NB4 (cell line): ENCODE measurements around the gene ZDHHC1.
"Not testable (repeated sequence)": the region's sequence is repeated elsewhere in the genome, so short reads cannot be mapped to it uniquely, and the experiment has no call there.

Source experiments
- DNase-seq: peaks from one replicate; pipeline ENCODE4 v3.0.0; 2010; ENCODE audit warnings: low read depth
- H3K4me3 ChIP-seq: one replicate; pipeline ENCODE4 v1.5.1; 2011; ENCODE audit warnings: mild to moderate bottlenecking, low read depth, low read length, moderate library complexity
- MYC ChIP-seq: IDR thresholded peaks from 2 replicates; pipeline ENCODE4 v1.6.1; 2011; ENCODE audit warnings: low read depth, low read length
- POLR2A ChIP-seq: IDR thresholded peaks from 2 replicates; pipeline ENCODE4 v1.6.1; 2011; ENCODE audit warnings: mild to moderate bottlenecking; ENCODE audit not compliant: insufficient read length; ENCODE audit errors: extremely low read depth
- TF ChIP-seq, protein P1 (sequence below): IDR thresholded peaks from 2 replicates; pipeline ENCODE4 v1.6.1; 2011; ENCODE audit warnings: low read depth, low read length
- TF ChIP-seq, protein P2 (sequence below): IDR thresholded peaks from one replicate; pipeline ENCODE4 v1.5.1; 2012; ENCODE audit warnings: low read depth, low read length

Gene ZDHHC1

DNA sequence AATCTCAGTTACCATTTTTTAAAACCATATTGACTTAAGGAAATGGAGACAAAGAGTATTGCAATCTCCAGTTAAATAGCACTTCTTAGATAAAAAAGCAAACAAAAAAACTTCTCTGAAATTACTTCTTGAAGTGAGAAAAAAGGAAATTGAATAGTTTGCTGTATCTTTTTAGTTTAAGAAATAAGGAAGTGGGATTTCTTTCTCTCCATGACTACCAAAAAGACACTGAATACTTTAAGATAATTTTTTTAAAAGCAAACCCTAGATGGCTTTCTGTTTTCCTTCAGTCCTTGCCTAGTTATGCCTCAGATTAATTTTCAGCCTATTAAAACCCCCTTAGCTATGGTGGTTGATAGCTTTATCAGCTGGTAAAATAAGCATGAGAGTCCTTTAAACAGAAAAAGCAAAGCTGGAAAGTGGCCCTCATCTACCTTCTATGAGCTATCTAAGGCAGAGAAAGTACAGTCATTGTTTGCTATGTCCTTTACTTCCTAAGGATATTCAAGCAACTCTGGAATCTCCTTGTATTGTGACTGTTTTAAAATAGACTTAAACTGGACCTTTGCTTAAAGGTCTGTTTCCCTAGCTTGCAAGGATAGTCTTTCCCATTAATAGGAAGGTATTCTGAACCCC, 51.6 kb downstream of the ZDHHC1 start:
- DNase-seq = no peak
- TF ChIP-seq, protein P1, sequence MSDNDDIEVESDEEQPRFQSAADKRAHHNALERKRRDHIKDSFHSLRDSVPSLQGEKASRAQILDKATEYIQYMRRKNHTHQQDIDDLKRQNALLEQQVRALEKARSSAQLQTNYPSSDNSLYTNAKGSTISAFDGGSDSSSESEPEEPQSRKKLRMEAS = no peak
- TF ChIP-seq MYC = no peak
- TF ChIP-seq, protein P2, sequence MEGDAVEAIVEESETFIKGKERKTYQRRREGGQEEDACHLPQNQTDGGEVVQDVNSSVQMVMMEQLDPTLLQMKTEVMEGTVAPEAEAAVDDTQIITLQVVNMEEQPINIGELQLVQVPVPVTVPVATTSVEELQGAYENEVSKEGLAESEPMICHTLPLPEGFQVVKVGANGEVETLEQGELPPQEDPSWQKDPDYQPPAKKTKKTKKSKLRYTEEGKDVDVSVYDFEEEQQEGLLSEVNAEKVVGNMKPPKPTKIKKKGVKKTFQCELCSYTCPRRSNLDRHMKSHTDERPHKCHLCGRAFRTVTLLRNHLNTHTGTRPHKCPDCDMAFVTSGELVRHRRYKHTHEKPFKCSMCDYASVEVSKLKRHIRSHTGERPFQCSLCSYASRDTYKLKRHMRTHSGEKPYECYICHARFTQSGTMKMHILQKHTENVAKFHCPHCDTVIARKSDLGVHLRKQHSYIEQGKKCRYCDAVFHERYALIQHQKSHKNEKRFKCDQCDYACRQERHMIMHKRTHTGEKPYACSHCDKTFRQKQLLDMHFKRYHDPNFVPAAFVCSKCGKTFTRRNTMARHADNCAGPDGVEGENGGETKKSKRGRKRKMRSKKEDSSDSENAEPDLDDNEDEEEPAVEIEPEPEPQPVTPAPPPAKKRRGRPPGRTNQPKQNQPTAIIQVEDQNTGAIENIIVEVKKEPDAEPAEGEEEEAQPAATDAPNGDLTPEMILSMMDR = no peak
- no peak for TF ChIP-seq POLR2A
- H3K4me3 ChIP-seq = no peak overlapping the region

DNA sequence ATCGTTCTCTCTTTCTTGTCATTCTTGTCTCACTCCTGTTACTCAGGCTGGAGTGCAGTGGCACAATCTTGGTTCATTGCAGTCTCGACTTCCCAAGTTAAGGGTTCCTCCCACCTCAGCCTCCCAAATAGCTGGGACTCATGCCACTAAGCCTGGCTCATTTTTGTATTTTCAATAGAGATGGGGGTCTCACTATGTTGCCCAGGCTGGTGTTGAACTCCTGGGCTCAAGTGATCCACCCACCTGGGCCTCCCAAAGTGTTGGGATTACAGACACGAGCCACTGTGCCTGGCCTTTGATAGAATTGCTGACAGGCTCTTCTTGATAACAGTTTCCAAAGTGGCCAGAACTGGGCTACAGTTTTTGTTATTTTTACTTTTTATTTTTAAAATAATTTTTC, 55.2 kb downstream of the ZDHHC1 start:
- TF ChIP-seq, protein P1 = no peak
- TF ChIP-seq MYC (no peak), POLR2A (no peak)
- TF ChIP-seq, protein P2 = no peak
- no peak for DNase-seq

DNA sequence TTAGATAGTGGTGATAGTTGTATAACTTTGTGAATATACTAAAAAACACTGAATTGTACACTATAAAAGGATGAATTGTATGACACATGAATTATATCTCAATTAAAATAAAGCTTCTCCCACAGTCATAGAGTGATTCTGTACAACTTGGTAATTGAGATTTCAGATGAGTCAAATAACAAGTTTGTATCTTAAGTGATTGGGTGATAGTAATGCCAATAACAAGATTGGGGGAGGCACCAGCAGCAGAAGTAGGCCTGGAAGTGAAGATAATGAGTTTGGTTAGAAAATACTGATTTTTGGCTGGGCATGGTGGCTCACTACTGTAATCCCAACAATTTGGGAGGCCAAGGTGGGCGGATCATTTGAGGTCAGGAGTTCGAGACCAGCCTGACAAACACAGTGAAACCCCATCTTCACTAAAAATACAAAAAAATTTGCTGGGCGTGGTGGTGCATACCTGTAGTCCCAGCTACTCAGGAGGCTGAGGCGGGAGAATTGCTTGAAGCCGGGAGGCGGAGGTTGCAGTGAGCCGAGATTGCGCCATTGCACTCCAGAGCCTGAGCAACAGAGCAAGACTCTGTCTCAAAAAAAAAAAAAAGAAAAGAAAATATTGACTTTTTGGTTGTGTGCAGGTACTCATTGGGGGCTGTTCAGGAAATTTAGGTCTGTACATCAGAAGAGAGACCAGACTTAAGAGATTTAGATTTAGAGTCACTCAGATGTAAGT, 56.6 kb downstream of the ZDHHC1 start:
- not testable (repeated sequence) for H3K4me3 ChIP-seq, DNase-seq

More for the DNA sequence above, 55.2 kb downstream of the ZDHHC1 start:
- no peak overlapping the region for H3K4me3 ChIP-seq

DNA sequence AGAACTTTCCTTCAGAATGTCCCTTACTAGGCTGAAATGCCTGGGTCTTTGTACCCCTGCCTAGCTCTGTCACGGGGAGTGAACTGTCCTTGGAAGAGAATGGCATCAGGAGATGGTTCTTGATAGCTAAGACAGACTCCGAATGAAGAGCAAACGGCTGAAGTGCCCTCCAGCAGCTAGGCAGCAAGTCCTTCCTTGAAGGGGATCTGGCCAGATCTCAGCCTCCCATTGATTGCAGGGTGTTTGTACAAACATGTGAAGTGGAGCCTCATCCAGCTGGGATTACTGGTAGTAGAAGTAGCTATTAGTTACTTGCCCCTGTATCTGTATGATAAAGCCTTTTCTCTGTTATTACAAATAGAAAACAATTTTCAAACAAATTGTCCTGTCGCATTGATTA, 58.7 kb downstream of the ZDHHC1 start:
- no peak for DNase-seq
- TF ChIP-seq, protein P1 = no peak
- no peak overlapping the region for H3K4me3 ChIP-seq

DNA sequence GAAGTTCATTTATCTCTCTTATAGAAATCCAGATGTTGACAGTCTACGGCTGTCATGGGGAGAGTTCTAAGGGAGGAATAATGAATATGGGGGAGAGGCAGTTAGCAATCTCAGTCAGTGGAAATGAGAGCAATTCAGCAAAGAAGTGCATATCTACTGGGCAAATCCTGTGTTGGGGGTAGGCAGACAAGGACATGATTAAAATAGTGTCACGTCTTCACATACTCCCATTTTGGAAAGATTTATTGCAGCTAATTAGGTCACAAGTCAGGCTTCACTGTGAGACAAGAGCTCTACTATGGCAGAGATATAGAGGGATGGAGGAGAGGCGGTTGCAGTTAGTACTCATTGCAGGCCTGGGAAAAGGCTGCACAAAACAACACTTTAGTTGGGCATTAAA, 59.9 kb downstream of the ZDHHC1 start:
- TF ChIP-seq, protein P2 = no peak
- no peak for TF ChIP-seq POLR2A
- DNase-seq = no peak
- H3K4me3 ChIP-seq = no peak overlapping the region

DNA sequence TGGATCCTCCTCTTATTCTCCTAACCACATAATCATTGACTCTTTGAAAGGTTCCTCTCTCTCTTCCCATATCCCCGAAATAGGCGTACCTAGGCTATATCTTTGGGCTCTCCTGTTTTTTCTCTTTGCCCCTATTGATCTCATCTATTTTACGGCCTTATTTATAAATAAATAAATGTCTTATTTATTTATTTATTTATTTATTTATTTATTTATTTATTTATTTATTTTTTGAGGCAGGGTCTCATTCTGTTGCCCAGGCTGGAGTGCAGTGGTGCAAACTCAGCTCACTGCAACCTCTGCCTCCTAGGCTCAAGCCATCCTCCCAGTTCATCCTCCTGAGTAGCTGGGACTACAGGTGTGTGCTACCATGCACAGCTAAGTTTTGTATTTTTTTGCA, 63.8 kb downstream of the ZDHHC1 start:
- not testable (repeated sequence) for DNase-seq, H3K4me3 ChIP-seq

DNA sequence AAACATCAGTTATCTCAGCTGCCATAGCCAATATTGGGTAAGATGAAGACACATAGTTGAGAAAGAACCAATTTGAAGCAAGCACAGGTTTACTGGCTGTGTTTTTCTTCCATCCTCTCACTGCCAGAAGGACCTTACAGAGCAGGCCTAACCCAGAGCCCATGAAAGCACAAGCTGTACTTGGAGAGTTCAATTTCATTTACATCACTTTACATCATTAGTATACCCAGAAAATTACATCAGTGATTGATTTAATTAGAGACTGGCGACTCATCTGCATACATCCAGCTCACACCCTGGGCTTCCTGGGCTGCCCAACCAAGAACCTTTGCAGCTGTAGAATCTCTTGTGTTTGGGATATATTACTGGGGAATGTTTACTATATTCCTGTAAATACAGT, 66.0 kb downstream of the ZDHHC1 start:
- H3K4me3 ChIP-seq = no peak overlapping the region
- DNase-seq = no peak
- TF ChIP-seq, protein P2 = no peak
- TF ChIP-seq, protein P1 = no peak
- TF ChIP-seq POLR2A = no peak
- TF ChIP-seq MYC = no peak
